ENCODE measurements around the gene ABCB9. TPM values are rescaled to one million over a fixed set of nuclear protein-coding genes. Genes with fewer than 3 reads are reported as not detected.

Gene ABCB9
- total RNA-seq, 4 donors from 2014 or later, result 2.0 to 8.6 (median 6.1) TPM

- intact Hi-C loops (cut with DNase I; ENCODE audit: low total_unique reads), result no loop called here
- TF ChIP-seq, protein P1, sequence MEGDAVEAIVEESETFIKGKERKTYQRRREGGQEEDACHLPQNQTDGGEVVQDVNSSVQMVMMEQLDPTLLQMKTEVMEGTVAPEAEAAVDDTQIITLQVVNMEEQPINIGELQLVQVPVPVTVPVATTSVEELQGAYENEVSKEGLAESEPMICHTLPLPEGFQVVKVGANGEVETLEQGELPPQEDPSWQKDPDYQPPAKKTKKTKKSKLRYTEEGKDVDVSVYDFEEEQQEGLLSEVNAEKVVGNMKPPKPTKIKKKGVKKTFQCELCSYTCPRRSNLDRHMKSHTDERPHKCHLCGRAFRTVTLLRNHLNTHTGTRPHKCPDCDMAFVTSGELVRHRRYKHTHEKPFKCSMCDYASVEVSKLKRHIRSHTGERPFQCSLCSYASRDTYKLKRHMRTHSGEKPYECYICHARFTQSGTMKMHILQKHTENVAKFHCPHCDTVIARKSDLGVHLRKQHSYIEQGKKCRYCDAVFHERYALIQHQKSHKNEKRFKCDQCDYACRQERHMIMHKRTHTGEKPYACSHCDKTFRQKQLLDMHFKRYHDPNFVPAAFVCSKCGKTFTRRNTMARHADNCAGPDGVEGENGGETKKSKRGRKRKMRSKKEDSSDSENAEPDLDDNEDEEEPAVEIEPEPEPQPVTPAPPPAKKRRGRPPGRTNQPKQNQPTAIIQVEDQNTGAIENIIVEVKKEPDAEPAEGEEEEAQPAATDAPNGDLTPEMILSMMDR (IDR thresholded peaks at IDR 0.05), result no peak
- TF ChIP-seq POLR2A (IDR thresholded peaks at IDR 0.05), result no peak
- Histone ChIP-seq H3K4me1 (no peaks in the 10 kb centered on the region), H3K27me3 (no peaks in the 10 kb centered on the region), H3K9me3 (no peaks in the 10 kb centered on the region), H3K27ac (no peak overlapping the region), H3K4me3 (no peak overlapping the region), H3K36me3 (no peaks in the 10 kb centered on the region)
- DNase-seq, result no peak
These were observed 35.2 kb upstream of the ABCB9 start for GRCh38 chr12:123001464-123001863.

DNA sequence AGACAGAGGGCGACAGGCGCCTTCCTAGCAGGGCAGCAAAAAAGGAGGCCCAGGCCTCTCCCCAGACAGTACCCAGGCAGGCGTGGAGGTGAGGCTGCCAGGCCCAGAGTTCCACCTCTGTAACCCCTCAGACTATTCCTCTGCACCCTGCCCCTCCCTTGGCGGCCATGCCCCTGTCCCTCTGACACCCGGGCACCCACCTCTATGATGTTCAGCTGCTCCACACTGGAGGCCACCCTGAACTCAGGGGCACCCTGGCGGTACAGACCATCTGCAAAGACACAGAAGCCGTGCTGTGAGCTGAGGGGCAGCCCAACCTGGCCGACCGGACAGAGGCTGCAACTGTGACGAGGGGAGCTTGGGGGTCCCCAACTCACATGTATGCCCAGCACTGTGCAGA lies 34.3 kb upstream of the ABCB9 start:
- H3K4me3 ChIP-seq, result no peak overlapping the region
- intact Hi-C loops (cut with DNase I; ENCODE audit: low total_unique reads), result no loop called here
- no peak for TF ChIP-seq POLR2A (IDR thresholded peaks at IDR 0.05)
- TF ChIP-seq, protein P1 (IDR thresholded peaks at IDR 0.05), result no peak
- H3K27ac ChIP-seq, result no peak overlapping the region
- H3K36me3 ChIP-seq, result no peaks in the 10 kb centered on the region
- H3K9me3 ChIP-seq, result no peaks in the 10 kb centered on the region
- no peak for DNase-seq
- no peaks in the 10 kb centered on the region for H3K4me1 ChIP-seq
- no peaks in the 10 kb centered on the region for H3K27me3 ChIP-seq

GRCh38 chr12:122999986-123000420 lies 33.7 kb upstream of the ABCB9 start:
- intact Hi-C loops (cut with DNase I; ENCODE audit: low total_unique reads), result no loop called here
- H3K4me3 ChIP-seq, result no peak overlapping the region
- no peak overlapping the region for H3K27ac ChIP-seq
- H3K4me1 ChIP-seq, result no peaks in the 10 kb centered on the region
- no peaks in the 10 kb centered on the region for H3K27me3 ChIP-seq
- no peaks in the 10 kb centered on the region for H3K9me3 ChIP-seq
- no peak for TF ChIP-seq POLR2A (IDR thresholded peaks at IDR 0.05)
- TF ChIP-seq, protein P1 (IDR thresholded peaks at IDR 0.05), result no peak
- DNase-seq, result no peak
- no peaks in the 10 kb centered on the region for H3K36me3 ChIP-seq

GRCh38 chr12:122999196-122999946 lies 33.1 kb upstream of the ABCB9 start:
- Histone ChIP-seq H3K27me3 (no peaks in the 10 kb centered on the region), H3K4me1 (no peaks in the 10 kb centered on the region), H3K9me3 (no peaks in the 10 kb centered on the region), H3K36me3 (no peaks in the 10 kb centered on the region), H3K27ac (no peak overlapping the region), H3K4me3 (no peak overlapping the region)
- TF ChIP-seq, protein P1 (IDR thresholded peaks at IDR 0.05), result no peak
- no peak for TF ChIP-seq POLR2A (IDR thresholded peaks at IDR 0.05)
- no peak for DNase-seq
- intact Hi-C loops (cut with DNase I; ENCODE audit: low total_unique reads), result no loop called here

GRCh38 chr12:122998316-122998715 lies 32.1 kb upstream of the ABCB9 start:
- H3K9me3 ChIP-seq, result no peaks in the 10 kb centered on the region
- H3K4me3 ChIP-seq, result no peak overlapping the region
- DNase-seq, result no peak
- no peaks in the 10 kb centered on the region for H3K4me1 ChIP-seq
- intact Hi-C loops (cut with DNase I; ENCODE audit: low total_unique reads), result no loop called here
- TF ChIP-seq, protein P1 (IDR thresholded peaks at IDR 0.05), result no peak
- TF ChIP-seq POLR2A (IDR thresholded peaks at IDR 0.05), result no peak
- no peaks in the 10 kb centered on the region for H3K36me3 ChIP-seq
- no peaks in the 10 kb centered on the region for H3K27me3 ChIP-seq
- H3K27ac ChIP-seq, result no peak overlapping the region

Data from uterus (tissue), 4 donors.